GM21717 (cell line): Measurements from ENCODE around the gene DENND5B.

ENCODE experiments used
- ATAC-seq: cut with Tn5 transposase; IDR thresholded peaks from one replicate; pipeline ENCODE4 v1.9.1; 2021; ENCODE audit warnings: mild to moderate bottlenecking, moderate library complexity; ENCODE audit not compliant: unreplicated experiment

The DENND5B gene

GRCh38 chr12:31346267-31346666, 244.7 kb downstream of the DENND5B start:
- no peak for ATAC-seq

GRCh38 chr12:31343139-31343538, 247.8 kb downstream of the DENND5B start:
- ATAC-seq = no peak

GRCh38 chr12:31342286-31342685, 248.7 kb downstream of the DENND5B start:
- no peak for ATAC-seq

- no peak for ATAC-seq
Measured at GRCh38 chr12:31339831-31340622, 250.9 kb downstream of the DENND5B start.

- ATAC-seq = no peak
Measured at GRCh38 chr12:31337952-31338351, 253.0 kb downstream of the DENND5B start.
